GM21529 (cell line): ENCODE results near the gene NEK6.

Experiments used
- ATAC-seq: cut with Tn5 transposase; IDR thresholded peaks from one replicate; pipeline ENCODE4 v1.9.1; 2021; ENCODE audit not compliant: unreplicated experiment

Gene NEK6

DNA sequence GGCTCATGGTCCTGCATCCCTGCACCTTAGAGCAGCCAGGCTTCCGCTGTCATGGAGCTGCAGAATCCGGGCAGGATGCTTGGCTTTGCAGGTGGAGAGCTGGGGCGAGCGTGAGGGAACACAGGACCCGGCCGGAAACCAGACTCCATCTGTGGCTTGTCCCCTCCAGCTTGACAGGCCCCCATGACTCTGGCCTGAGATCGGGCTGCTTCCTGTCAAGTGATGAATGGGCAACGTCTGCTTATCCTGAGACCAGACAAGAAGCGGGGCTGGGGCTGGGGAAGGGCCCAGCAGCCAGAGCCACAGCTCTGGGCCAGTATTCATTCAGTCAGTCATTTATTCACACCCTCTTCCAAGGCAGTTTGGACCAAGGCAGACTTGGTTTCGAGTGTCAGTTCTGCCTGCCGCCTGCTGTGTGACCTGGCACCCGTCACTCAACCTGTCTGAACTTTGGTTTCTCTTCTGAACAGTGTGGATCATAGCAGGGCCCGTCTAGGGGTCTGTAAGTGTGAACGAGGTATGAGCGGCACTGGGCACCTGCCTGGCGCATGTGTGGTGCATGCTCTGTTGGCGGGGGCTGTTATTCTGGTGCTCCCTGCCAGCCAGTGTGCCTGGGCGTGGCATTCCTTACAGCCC lies 37.5 kb downstream of the NEK6 start:
- ATAC-seq, result no peak

DNA sequence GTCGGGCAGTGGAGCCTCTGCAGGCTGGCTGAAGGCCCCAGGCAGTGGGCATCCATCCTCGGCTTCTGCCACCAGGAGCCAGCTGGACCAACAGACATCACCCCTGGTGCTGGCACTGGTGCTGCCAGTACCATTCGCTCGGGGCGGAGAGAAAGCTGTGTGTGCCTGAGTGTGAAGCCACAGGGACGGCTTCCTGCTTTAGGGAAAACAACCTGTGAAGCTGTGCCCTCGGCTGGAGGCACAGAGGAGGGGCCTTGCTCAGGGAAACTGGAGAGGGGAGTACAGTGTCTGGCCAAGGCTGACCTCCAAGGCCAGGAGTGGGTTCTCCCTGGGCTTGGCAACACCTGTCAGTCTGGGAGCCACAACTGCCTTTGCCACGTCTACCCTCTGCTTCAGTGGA lies 38.3 kb downstream of the NEK6 start:
- no peak for ATAC-seq

DNA sequence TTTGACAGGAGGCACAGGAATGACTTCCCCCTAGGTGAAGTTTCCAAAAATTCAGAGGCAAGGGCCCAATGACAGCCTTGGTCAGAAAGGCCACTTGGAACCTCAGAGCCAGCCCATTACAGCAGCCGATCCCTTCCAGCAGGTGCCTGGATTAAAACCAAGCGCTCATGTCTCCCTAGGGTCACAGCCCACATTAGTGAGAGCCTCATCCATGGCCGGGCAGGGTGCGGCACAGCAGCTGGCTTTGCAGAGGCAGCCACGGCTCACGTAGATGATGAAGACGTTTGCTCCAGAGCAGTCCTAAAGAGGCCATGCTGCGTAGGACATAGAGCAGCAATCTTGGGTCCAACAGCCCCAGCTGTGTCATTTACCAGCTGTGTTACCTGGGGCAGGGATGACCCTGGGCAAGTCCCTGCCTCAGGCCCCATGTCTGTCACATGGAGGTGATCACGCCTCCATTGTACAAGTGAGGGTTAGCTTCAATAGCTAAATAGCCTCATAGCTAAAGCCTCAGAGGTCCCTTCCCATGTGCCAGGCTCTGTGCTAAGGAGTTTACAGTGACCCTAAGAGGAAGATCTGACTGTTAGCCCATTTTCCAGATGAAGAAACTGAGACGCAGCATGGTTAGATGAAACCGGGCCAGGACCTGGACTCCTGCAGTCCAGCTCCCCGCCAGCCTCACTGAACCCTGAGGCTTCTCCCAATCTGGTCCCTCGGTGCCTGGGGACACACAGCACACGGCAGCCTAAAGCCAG lies 39.2 kb downstream of the NEK6 start:
- no peak for ATAC-seq

DNA sequence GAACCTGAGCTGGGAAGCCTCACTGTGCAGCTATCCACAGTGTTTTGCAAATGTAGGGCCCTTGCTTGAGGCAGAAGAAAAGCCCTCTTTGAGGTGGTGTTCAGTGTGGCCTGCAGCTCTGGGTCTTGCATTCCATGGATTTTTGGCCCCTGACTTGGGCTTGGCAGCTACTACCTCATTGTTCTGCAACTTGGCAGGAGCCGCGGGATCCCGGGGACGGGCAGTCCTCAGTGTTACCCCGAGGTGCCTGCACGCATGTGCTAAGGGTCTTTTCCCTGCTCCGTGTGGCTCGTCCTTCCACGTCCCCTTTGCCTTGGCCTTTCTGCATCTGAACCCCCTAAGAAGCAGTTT lies 39.8 kb downstream of the NEK6 start:
- no peak for ATAC-seq

DNA sequence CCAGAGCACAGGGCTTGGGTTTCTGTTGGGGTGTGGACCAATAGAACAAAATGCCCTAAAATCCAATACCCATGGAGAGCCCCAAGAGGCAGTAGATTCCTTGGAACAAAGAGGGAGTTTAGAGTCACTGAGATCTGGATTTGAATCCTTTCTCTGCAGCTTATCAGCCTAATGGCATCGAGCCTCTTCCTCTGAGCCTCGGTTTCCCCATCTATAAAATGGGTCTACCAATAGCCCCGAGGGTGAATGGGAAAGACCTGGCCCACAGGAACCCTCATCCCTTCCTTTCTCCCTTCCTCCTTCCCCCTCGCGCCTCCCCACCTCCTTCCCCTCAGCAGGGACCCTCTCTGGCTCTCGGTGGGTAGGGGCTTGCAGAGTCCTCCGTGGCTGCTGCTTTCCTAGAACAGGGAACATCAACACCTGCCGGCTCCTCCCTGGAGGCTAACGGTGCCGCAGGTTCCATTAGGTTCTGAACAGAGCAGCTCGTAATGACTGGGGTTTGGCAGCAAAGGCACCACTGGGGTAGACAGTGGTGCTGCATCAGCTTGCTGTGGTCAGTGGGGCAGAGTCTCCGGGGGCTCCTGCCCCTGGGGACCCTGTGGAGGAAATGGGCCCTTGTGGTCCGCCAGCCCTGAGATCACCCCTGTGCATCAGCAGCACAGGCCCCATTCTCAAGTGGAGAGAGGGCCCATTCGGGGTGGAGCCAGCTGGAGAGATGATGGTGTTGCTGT lies 40.3 kb downstream of the NEK6 start:
- ATAC-seq, result no peak

DNA sequence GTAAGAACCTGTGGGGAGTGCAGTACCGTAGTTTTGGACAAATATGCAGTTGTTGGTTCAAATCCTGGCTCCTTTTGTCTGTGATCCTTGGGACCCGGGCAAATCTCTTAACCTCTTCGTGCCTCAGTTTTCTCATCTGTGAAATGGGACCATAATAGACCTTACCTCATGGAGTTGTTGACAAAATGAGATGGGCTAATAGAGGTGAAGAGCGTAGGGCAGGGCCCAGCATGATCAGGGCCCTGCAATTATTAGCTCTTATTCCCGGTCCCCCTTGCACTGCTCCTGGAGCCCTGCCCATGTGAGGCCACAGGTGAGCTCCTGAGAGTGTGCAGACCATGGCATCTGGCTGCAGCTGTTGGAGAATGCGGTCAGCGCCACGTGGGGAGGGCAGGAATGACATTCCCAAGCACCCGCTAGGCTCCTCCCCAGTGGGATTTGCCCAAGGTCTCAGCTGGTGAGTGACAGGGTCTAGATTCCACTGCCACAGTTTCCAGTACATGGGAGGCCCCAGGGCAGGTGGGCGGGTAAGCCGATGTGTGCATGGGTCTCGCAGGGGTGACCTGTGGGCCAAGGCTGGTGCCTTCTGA lies 41.0 kb downstream of the NEK6 start:
- no peak for ATAC-seq

DNA sequence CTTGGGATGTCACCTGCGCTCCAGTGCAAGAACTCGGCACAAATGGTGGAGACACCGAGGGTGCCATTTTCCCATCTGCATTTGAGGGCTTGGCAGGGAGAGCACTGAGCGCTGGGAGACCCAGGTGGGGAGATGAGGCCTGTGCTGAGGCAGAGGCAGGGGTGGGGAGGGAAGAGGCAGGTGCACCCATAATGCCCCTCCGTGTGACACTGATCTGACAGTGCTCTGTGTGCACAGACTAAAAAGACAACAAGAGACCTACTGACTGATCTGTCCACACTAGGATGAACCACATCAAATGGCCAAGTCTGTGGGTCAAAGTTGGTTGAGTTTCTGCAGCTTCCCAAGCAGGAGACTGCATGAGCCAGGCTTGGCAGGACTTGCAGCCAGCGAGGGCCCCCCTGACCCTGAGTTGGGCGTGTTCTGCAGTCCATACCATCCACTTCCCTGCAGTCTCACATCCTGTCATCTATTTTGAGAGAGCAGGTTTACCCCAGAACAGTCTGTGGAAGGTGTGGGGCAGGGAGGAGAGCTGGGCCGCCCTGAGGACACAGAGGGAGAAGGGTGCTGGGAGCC lies 41.9 kb downstream of the NEK6 start:
- ATAC-seq, result no peak

DNA sequence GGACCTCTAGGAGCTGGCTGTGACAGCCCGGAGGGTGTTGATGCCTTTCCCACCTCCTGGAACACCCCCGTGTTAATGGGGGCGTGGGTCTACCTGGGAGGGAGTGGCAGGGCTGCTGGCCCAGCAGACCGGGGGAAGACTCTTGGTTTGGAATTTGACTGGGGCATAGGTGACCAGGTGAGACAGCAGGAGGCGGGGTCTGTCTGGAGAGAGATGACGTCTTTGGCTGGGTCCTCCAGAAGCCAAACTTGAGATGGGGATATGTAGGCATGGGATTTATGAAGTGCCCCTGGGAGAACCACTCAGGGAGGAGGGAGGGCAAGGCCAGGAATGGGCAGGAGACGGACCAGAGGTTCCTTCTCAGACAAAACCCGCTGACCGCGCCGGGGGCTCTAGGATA lies 42.6 kb downstream of the NEK6 start:
- no peak for ATAC-seq

DNA sequence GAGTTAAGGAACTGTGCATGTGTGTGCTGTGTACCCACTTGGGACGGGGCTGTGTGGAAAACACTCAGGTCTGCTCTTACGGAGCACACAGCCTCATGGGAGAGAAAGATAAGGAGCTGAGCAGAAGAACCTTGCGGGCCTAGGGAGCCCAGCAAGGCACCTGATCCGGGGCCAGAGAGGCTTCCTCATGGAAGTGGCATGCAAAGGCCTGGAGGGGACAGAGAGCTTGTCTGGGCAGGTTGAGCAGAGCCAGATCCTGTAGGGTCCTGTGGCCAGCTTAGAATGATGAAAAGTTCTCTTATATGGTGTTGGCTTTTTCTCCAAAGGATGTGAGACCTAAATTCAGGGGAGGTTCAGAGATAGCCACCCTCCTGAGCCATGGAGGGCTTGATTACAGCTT lies 45.2 kb downstream of the NEK6 start:
- ATAC-seq, result no peak

DNA sequence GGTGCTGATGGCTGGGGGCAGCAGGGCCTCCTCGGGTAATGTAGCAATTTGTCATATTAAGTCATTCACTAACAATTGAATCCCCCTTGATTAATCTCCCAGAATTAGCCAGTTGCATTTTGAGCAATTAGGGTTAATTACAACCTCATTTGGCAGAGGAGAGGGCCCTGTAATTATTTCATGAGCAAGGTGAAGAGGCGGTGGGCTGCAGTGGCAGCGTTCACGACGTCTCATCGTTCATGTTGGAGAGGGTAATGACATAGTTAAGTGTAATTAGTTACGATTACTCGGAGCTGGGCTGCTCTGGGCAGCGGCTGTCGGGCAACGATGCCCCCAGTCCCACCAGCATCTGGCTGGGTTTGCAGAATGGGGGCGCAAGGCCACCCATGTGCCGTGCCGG lies 46.0 kb downstream of the NEK6 start:
- no peak for ATAC-seq

DNA sequence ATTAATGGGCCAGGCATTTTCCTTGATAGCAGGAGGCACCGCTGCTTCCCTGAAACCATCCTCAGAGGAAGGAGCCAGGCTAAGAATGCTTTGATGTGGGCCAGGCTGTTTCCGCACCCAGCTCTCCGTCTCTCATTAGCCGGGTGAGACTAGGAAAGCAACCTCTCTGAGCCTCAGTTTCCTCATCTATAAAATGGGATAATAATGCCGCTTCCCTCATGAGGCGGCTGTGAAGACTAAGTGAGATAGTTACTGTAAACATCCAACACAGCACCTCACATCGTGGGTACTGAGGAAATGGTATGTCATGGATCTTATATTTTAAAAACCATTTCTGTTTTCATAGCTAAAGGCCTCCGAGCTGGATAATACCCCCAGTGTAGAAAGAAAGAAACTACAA lies 46.5 kb downstream of the NEK6 start:
- ATAC-seq, result no peak

DNA sequence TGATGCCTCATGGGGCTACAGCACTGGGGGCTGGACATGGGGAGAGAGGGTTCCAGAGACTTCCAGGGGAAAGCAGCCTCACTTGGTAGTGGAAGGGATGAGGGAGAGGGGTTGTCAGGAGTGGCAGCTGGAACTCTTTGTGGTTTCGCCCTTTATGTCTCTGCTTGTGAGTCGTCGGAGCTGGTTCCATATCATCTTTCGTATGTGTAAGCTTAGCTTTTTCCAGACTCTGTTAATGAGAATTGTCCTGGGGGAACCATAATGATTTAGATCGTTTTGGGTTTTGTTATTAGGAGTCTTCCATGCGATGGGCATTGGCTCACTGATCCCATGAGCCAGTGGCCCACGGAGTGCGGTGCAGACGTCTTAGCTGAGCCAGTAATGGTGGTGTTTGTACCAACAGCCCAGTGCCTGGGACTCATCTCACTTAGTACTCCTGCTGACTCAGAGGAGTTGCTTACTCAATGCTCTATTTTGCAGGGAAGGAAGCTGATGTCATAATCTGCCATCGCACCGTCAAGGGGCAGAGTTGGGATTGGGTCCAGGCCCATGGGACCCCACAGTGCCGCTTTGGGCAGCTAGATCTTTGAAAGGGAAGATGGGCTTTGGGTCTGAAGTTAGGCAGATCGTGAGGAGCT lies 48.5 kb downstream of the NEK6 start:
- no peak for ATAC-seq

DNA sequence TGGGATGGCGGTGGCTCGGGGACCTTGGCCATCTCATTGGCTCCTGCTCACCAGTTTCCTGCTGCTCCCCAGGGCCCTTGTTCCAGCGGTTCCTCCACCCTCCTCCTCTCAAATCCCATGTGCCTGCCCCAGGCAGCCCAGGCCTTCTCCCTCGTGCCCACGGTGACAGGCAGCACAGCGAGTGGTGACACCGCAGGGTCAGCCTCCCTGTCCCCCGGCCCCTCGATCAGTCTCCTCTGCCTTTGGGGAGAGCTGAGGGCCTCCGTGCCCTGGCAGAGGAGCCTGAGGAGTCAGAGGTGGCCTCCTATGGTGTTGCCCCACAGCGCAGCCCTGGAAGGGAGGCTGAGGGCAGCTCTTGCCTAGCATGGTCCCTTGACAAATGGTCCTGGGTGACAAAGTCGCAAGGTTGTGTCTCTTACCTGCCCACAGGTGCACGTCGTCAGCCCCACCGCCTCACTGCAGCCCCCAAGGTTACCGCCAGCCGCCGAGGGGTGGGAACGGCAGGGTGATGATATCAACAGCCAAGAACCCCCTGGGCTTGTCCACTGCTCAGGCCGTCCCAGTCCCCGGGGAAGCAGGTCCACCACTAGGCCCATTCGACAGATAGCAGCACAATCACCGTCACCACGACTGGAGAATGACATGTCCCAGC lies 49.8 kb downstream of the NEK6 start:
- no peak for ATAC-seq

DNA sequence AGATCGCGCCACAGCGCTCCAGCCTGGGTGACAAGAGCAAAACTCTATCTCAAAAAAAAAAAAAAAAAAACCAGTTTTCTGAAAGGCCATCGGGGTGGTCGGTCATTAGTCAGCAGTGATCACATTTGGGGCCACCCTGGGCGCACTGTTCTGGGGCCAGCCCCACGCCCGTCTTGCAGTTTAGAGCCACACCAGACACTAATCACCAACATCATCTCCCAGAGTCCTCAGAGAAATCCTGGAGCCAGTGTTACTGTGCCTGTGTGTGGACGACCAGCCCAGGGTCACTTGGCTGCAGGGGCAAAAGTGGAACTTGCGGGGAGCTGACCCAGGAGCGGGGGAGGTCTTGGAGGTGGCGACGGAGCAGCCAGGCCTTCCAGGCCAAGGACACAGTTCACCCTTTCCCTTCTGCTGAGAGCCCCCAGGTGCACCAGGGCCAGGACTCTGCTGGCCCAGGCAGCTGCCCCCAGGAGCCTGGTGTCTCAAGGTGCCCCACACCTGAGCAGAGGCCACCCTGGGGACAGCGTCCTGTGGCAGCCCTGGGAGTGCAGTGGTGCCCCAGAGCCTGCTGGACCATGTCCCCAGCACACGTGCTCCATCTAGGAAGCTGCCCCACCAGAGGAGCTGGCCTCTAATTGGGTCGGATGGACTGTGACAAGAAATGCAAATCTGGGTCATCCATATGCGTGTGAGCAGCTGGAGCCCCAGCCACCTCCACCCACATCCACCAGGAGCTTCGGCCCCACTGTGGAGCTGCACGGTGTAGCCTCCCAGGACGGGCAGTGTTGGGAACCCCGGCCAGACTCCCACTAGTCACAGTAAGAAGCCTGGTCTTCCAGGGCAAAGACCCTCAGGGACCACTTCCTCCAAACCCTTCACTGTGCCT lies 51.1 kb downstream of the NEK6 start:
- ATAC-seq, result no peak

DNA sequence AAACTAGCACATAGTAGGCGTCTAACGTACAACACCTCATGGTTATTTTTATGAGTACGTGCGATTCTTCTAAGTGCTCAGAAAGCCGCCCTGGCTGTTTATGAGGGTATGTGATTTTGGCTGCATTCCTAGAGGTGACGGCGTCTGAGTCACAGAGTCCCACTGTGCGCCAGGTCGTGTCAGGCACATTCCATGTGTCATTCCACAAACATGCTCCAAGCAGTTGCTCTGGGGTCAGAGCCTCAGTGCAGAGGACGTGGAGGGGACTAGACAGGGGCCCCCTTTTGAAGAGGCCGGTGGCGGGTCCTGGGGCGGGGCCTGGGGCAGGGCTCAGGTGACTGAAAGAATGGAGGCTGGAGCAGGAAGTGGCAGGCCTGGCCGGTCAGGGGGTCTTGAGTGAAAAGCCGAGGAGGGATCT lies 51.9 kb downstream of the NEK6 start:
- no peak for ATAC-seq

DNA sequence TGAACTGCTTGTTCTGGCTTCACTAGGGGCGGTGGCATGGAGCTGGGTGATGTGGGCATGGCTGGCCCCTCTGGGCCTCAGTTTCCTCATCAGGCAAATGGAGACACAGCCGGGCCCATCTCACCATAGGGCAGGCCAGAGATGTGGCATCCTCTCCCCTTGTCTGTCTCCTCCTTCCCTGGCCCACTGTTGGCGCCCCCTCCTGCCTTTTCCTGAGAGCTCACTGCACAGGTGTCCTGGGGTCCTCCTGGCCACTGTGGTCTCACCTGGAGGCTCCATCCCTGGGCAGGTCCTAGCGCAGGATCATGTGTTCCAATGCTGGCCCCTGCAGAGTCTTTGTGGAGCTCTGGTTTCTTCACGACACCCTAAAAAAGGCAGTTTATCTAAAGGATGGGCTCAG lies 53.5 kb downstream of the NEK6 start:
- ATAC-seq, result no peak

DNA sequence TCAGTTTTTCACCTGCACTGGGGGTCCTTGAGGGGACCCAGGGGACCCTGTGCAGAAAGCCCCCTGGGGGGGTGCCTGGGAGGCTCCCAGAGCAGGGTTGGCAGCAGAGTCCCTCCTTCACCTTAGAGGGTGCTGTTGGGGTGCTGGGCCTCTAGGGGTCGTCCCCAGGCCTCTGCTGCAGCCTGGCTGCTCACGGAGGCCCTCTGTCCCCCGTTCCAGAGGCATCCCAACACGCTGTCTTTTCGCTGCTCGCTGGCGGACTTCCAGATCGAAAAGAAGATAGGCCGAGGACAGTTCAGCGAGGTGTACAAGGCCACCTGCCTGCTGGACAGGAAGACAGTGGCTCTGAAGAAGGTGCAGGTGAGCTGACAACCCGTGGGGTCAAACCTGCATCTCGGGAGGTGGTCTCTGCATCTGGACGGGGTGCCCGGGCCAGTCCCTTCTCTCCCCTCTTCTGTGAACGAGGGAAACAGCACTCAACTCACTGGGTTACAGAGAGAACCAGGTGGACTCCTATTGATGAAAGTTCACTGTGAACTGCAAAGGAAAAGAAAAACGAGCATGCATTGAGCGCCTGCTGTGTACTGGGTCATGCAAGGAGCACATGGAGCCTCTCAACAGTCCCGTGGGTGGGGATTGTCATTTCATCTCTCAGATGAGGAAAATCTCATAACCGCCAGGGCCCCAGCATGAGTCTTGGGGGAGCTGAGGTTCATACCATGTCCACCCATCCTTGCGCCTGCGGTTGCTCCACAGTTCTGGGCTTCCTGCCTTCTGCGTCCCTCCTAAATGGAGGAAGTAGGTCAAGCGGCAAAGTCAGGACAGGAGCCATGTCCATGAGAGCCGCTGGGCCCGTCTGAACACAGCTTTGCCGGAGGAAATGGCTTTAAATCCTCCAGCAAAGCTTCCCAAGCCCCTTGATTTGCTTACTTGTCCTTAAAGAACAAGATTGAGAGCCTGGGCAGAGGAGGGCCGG lies 54.8 kb downstream of the NEK6 start:
- no peak for ATAC-seq

DNA sequence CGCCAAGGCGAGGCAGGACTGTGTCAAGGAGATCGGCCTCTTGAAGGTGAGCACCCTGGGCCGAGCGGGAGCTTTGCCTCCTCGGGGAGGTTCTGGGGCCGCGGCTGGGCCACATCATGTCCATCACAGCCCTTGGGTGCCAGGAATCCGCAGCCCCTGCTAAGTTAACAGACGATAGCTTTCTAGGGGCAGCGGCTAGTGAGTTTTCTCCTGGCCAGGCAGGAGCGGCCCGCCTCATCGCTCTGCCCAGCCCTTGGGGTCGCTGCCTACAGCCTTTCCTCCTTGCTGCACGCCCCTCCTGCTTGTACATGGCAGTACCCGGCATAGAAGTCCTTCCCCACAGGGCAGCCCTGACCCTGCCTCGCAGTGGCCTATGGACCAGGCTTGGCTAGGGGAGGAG lies 56.2 kb downstream of the NEK6 start:
- no peak for ATAC-seq
